Activated effector memory CD4-positive, alpha-beta T cell treated with anti-CD3 and anti-CD28 coated beads, Interleukin-2, amount 50 U/mL, for 16 hours (primary cell): ENCODE results near the gene ETNK2.

Source experiments
- DNase-seq: peaks from one replicate; pipeline ENCODE4 v3.0.0-alpha.2; 2020

ETNK2 gene

DNA sequence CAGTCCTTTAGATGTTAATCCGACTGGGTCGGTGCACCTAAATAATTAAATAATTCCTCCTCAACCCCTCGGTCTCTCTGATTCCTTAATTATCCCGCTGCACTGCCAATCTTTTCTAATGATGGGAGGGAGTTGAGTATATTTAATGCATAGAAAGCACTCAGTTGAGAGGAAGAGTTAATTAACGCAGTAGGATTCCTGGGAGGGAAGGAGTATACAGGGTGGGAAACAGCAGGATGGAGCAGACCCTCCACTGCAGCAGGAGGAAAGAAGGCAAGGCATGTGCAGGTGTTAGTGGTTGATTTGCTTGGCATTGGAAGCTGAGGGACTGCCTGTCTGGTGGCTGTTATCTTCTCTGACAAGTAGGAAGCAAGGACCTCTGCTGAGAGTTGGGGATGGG is 24.2 kb upstream of the ETNK2 start:
- no peak for DNase-seq

DNA sequence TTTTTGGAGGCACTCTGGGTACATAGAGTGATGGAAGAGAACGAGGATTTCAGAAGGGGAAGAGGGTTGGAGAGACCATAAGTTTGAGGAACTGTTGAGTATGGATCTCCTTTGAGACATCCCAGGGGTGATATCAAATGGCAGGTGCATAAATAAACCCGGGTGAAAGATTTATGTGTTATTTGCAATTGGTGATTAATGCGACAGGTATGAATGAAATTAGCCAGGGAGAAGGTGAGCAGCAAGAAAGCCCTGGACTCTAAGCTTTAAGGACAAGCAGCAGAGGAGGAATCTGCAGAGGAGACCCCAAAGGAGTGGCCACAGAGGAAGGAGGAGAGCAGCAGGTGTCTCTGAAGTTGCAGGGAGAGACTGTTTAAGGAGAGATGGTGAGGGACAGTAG is 23.1 kb upstream of the ETNK2 start:
- DNase-seq, result no peak

GRCh38 chr1:204172404-204173029 is 20.7 kb upstream of the ETNK2 start:
- DNase-seq, result no peak

DNA sequence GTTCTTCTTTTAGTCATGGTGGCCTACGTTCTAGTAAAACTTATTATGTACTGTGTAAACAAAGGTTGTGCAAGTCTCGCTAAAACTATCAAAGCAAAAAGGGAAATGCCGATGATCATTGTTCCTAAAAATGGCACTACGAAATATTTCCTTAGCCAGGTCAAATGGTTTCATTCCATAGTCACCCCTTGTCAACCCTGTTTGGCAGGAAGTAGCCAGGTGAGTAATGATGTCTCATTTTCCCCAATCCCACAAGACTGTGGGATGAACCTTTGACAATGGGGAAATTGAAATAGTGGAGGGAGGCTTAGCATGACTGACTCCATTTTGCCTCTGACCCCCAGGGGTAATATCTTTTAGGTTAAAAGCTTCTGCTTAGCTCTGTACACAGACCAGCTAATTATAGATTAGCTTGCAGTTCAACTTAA is 19.9 kb upstream of the ETNK2 start:
- DNase-seq, result no peak

DNA sequence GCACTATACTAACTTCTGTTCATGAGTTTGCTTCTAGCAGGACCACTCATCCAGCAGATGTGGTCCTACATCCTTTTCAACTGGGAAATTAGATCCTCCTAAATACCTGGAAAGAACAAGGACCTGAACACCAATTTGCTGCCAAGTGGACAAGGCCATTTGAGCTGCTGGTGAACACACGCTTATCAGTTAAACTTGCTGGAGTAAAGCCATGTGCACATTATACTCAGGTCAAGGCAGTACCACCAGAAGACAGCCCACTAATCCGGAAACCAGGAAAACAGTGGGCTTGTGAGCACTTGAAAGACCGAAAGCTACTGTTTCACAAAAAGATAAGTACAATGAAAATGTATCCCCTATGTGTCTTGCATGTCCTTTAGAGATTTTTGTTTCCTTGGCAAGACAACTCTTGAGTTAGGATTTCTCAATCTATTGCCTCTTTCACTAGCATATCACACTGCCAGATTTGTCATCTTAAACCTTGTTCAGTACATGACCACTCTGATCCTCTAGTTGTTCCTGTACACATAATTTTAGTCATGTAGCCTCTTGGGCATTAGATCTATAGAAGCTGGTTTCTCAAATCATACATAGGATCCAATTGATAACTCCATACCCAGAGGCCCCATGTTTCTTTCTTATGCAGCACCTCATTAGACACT is 18.8 kb upstream of the ETNK2 start:
- DNase-seq, result no peak

DNA sequence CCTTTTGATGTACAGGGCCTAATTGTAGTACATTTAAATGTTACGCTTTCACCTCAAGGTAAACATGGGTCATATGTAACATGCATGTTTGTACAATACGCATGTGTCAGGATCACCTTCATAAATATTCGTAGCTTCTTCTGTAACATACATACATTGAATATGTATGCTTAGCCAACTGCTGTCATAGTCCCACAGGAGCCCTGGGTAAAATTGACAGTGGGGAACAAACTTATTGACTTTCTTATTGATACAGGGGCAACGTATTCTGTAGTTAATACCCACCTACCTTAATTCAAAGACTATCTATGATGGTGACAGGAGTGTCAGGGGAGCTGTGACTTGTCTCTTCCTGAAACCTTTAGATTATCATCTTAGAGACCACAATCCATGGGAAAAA is 18.0 kb upstream of the ETNK2 start:
- no peak for DNase-seq

DNA sequence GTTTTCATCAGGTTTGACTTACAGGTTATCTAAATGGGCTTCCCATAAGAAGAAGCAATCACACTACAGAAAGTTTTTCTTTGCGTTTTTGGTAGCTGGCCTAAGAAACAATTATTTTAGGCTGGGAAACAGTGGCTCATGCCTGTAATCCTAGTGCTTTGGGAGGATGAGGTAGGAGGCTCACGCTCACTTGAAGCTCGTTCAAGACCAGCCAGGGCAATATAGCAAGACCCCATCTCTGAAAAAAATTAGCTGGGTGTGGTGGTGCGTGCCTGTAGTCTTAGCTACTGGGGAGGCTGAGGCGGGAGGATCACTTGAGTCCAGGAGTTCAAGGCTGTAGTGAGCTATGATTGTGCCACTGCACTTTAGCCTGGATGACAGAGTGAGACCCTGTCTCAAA is 15.9 kb upstream of the ETNK2 start:
- no peak for DNase-seq

DNA sequence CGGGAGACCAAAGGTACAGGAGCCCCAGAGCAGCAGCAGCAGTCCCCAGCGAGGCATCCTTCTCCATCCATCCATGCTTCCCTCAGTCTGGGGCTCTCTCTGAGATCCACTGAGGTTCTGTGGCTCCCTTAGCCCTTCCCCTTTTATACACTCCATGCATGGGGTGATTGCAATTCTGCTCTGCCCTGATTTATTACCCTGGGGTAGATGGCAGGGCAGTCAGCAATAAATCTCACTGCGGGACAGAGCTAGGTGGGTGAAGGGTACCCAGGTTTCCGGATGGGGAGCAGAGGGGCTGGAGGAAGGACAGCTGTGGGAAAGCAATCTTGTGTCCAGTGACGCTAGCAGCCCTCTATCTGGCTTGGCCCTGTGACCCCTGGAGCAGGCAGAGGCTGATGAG is 14.4 kb upstream of the ETNK2 start, which contains the start of gene REN:
TSS of gene REN (minus strand) at position 119 of the 400 bp plus-strand sequence. CDS start at position 75, 44 bp downstream.
- no peak for DNase-seq

GRCh38 chr1:204162494-204163074 is 10.7 kb upstream of the ETNK2 start:
- peak; percentile 93 for DNase-seq

DNA sequence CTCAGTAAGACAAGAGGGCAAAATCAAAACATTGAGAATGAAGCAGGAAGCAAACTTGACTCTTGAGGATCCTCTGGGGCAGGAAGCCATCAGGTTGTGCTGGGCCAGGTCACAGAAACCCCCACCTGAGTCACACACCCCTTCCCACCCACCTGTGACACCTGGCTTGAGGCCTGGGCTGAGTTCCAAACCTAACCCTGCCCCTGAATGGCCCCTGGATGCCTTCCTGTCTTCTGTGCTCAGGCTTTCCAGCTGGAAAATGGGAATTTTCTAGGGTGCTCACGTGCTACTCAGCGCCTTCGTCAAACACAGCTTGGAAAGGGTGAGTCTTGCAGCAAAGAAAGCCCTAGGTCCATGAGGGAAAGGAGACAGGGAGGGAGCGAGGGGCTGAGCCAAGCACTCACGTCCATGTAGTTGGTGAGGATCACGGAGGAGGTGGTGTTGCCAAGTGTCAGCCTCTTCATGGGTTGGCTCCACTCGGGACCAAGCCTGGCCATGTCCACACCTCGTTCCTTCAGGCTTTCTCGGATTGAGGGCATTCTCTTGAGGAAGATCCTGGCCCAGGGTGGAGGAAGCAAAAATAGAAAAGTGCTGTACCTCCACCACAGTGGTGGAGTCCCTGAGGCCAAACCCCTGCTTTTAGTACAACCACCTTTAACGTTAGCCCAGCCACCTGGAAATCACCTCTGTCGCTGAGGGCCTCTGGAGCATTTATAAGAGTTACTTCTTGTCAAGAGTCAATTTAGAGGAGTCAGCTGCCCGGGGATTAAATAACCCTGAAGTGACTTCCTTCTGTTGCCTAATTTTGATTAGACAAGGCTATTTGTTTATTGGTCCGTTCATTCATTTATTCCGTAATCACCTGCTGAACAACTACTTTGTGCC is 10.0 kb upstream of the ETNK2 start:
- no peak for DNase-seq

- no peak for DNase-seq
Measured at GRCh38 chr1:204157962-204158361, 6.1 kb upstream of the ETNK2 start.

DNA sequence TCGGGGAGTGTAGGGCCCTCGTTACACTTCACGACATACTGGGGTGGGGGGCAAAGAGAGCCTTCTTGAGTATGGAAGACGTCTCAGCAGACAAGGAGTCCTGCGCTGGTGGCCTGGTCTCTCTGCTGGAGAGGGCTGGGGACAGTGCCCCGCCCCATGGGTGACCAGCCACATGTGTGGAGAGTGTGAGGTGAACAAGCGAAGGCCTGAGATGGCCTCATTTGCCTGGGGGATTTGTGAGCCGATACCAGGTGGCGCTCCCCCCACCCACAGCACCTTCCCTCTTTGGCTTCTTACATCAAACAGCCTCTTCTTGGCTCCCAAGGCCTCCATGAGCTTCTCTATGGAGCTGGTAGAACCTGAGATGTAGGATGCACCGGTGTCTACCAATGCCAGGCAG is 4.0 kb upstream of the ETNK2 start:
- DNase-seq, result no peak

GRCh38 chr1:204154568-204155255 is 2.9 kb upstream of the ETNK2 start:
- DNase-seq, result no peak

- DNase-seq, result no peak
Measured at GRCh38 chr1:204153667-204154066, 1.8 kb upstream of the ETNK2 start.

- DNase-seq, result no peak
Measured at GRCh38 chr1:204152310-204153044, 633 bp upstream of the ETNK2 start.

DNA sequence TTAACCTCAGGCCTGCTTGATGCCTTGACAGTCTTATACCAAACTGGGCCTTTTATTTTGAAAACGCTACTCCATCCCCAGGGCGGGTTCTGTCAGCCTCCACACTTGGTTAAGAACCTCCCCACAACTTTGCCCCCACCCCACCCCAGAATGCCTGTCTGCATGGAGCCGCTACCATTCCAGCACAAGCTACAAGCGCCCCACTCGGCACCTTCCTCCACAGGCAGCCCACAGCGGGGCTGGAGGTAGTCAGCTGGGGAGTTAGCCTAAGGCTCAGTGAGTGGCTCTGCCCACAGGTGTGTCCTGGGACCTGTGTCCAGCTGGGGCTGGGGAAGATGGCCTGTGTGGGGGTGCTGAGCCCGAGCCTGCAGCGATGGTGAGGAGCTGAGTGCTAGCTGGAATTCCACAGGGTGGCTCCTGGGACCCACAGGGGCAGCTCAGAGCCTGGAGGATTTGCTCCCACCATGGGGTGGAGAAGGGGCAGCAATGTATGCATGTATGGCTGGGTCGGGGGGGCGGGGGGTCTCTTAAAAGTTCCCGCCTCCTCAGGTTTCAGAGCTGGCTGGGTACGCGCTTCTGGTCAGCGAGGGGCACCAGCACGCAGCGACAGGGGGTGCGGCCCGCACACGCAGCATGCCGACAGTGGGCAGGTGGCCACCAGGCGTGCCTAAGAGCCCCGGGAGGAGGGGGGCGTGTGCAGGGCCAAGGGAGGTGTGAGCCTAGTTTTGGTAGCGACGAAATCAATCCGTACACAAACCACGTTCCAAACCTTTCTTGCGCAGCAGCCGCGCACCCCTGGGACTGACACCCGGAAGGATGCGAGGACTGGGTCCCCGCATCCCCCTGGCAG is 917 bp downstream of the ETNK2 start:
- DNase-seq, result no peak

DNA sequence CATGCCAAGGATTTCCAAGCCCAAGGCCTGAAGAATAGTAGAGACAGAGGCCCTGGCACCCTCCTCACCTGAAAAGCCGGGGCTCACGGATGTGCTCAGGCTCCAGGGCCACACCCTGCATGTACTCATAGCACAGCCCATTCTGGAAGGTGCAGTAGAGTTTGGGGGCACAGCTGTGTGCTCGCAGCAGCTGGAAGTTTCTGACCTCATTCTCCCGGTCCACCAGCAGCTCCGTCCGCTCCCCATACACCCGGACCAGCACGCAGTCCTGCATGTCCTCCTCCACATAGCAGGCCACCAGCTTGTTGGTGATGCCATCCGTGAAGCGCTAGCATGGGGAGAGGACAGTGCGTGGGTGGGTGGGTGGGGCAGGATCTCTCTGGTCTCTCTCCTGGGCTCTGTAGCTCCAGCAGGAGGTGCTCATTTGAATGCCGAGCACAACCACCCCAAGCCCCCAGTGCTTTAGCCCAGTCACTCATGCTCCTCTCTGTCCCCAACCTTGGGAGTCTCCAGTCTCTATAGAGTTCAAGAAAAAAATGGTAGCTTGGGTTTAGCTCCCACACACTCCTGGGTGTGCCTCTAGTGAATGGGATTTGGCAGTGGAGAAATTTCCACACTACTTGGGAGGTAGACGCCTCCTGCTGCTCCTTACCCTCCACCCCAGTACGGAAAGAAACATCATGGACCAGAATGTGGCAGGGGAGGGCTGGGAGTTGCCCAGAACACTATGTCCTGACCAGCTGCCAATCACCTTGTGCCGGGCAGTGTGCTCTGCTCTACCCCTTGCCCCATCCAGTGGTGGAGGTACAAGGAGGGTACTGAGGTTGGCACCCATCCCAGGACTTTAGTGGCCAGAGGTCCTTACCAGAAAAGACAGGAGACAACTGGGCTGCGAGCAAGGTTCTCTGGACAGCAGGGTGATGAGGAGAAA is 1.9 kb downstream of the ETNK2 start:
- no peak for DNase-seq

- no peak for DNase-seq
Measured at GRCh38 chr1:204149107-204149506, 2.7 kb downstream of the ETNK2 start.

DNA sequence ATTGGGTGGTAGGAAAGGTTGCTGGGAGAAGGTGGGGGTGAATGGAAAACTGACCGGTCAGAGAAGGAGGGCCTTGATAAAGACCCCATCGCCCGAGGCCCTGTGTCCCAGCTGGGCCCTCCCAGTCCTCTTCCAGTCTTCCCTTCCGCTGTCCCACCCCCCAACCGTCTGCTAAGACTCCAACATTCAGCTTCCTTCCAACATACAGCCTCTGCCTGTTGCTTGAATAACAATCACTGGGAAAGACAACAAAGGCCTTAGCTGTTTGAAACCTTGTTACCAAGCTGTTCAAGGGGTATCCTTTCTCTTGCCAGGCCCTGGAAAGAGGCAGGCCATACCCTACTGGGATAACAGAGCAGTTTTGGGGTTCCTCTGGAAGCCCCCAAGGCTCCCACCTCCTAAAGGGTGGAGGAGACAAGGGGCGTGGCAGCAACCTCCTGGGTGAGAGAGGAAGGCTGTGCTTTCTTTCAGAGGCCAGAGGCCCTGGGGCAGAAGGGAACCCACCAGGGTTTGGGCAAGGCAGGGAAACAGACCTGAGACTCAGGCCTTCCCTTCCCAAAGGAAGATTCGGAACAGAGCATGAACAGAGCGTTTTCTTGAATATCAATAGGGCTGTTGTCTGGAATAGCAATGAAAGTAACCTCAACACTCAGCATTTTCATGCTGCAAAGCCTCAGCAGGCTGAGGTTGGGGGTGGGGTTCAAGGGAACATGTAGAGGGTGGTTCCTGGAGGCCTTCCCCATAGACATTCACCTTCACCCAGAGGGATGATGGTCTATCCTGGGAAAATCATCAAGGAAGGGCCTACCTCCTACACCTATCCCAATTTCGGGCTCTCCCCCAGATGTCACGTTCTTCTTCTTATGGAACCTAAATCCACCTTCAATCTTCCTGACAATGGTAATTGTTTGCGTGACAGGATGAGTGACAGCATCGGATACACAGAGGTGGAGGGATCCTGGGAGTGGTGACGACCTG is 4.1 kb downstream of the ETNK2 start:
- no peak for DNase-seq
